HL-60 (cell line): ENCODE results near the gene IGLL5.

Experiments used
- CTCF ChIP-seq: IDR thresholded peaks from one replicate; pipeline ENCODE4 v1.5.1; 2011; ENCODE audit warnings: low read length, control low read depth, inconsistent platforms; ENCODE audit not compliant: insufficient read depth
- REST ChIP-seq: IDR thresholded peaks from 2 replicates; pipeline ENCODE4 v1.6.1; 2012; ENCODE audit warnings: low read depth; ENCODE audit not compliant: insufficient replicate concordance

- TF ChIP-seq REST (no peak), CTCF (no peak)
Measured at GRCh38 chr22:22908495-22908861, 20.9 kb downstream of the IGLL5 start.
